ENCODE data around the gene CLCNKB.

DNA sequence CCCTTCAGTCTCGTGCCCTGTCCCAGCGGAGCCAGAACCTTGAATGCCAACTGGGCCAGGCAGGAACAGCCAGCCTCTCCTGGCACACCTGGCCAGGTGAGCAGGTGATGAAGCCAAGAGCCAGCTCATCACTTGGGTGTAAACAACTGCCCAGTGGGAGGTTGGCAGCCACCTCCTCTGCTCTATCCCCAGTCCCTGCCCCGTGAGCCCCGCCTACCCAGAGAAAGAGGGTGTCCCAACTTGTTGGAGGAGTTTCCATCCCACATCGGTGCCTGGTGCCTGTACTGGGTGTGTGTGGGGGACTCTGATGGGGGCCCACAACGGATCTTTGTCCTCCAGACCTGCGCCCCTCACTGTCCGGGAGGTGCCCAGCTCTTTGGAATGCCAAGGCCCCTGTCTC lies 47.7 kb downstream of the CLCNKB start:
- TF ChIP-seq, protein P1, sequence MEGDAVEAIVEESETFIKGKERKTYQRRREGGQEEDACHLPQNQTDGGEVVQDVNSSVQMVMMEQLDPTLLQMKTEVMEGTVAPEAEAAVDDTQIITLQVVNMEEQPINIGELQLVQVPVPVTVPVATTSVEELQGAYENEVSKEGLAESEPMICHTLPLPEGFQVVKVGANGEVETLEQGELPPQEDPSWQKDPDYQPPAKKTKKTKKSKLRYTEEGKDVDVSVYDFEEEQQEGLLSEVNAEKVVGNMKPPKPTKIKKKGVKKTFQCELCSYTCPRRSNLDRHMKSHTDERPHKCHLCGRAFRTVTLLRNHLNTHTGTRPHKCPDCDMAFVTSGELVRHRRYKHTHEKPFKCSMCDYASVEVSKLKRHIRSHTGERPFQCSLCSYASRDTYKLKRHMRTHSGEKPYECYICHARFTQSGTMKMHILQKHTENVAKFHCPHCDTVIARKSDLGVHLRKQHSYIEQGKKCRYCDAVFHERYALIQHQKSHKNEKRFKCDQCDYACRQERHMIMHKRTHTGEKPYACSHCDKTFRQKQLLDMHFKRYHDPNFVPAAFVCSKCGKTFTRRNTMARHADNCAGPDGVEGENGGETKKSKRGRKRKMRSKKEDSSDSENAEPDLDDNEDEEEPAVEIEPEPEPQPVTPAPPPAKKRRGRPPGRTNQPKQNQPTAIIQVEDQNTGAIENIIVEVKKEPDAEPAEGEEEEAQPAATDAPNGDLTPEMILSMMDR (IDR thresholded peaks at IDR 0.05), result no peak
- TF ChIP-seq POLR2A (IDR thresholded peaks at IDR 0.05), result no peak
